Fibroblast of skin of scalp (primary cell): ENCODE measurements around the gene FOXJ2. TPM values are rescaled to one million over a fixed set of nuclear protein-coding genes. Genes with fewer than 3 reads are reported as not detected.
"Not testable (repeated sequence)": the region's sequence is repeated elsewhere in the genome, so short reads cannot be mapped to it uniquely, and the experiment has no call there.

Experiments
- DNase-seq: peaks from one replicate; pipeline ENCODE4 v3.0.0-alpha.2; 2013
- polyA plus RNA-seq, 2 experiments: library from polyadenylated mRNA; unstranded; fragments of 120-200 nt; gene quantifications; one replicate each; pipeline ENCODE4 v1.2.1, GENCODE V29; 2013; ENCODE audit not compliant: insufficient read length in 2 of 2

The FOXJ2 gene
- 20.1 TPM for polyA plus RNA-seq (2013, experiment 1 of 2; ENCODE audit: insufficient read length)
- 21.5 TPM for polyA plus RNA-seq (2013, experiment 2 of 2; ENCODE audit: insufficient read length)

- peak; percentile 78 for DNase-seq
Measured at GRCh38 chr12:8032242-8033152, at the start of gene FOXJ2. Gene FOXJ2 (plus strand): TSS chr12:8032716. CDS start chr12:8039833, 7,117 bp downstream.

GRCh38 chr12:7983019-7983418 lies 49.5 kb upstream of the FOXJ2 start:
- not testable (repeated sequence) for DNase-seq

- not testable (repeated sequence) for DNase-seq
Measured at GRCh38 chr12:7983460-7983859, 49.1 kb upstream of the FOXJ2 start.

GRCh38 chr12:7984900-7985299 lies 47.6 kb upstream of the FOXJ2 start:
- DNase-seq: no peak

- no peak for DNase-seq
Measured at GRCh38 chr12:7985802-7986418, 46.6 kb upstream of the FOXJ2 start.

GRCh38 chr12:7989827-7990491 lies 42.6 kb upstream of the FOXJ2 start:
- DNase-seq: no peak

- DNase-seq: no peak
Measured at GRCh38 chr12:7991535-7991934, 41.0 kb upstream of the FOXJ2 start.

- peak; percentile 96 for DNase-seq
Measured at GRCh38 chr12:7994731-7995205, 37.7 kb upstream of the FOXJ2 start.

- DNase-seq: peak; percentile 88
Measured at GRCh38 chr12:7995266-7995963, 37.1 kb upstream of the FOXJ2 start.

- DNase-seq: not testable (repeated sequence)
Measured at GRCh38 chr12:8000827-8001226, 31.7 kb upstream of the FOXJ2 start.

- DNase-seq: not testable (repeated sequence)
Measured at GRCh38 chr12:8001496-8001895, 31.0 kb upstream of the FOXJ2 start.

- DNase-seq: not testable (repeated sequence)
Measured at GRCh38 chr12:8004897-8005296, 27.6 kb upstream of the FOXJ2 start.

- no peak for DNase-seq
Measured at GRCh38 chr12:8011331-8011730, 21.2 kb upstream of the FOXJ2 start.

GRCh38 chr12:8012651-8013309 lies 19.7 kb upstream of the FOXJ2 start:
- no peak for DNase-seq

- DNase-seq: no peak
Measured at GRCh38 chr12:8014836-8015235, 17.7 kb upstream of the FOXJ2 start.

GRCh38 chr12:8018213-8018612 lies 14.3 kb upstream of the FOXJ2 start:
- not testable (repeated sequence) for DNase-seq

- DNase-seq: no peak
Measured at GRCh38 chr12:8018666-8019581, 13.6 kb upstream of the FOXJ2 start.

GRCh38 chr12:8026291-8026900 lies 6.1 kb upstream of the FOXJ2 start:
- DNase-seq: peak; percentile 100

GRCh38 chr12:8027856-8028255 lies 4.7 kb upstream of the FOXJ2 start:
- no peak for DNase-seq

GRCh38 chr12:8028267-8028666 lies 4.2 kb upstream of the FOXJ2 start:
- no peak for DNase-seq
